Gastrocnemius medialis (tissue), 4 donors: ENCODE measurements around the gene CNKSR2.

Source experiments
- CTCF ChIP-seq, 5 experiments: fragments of 450-650 bp in 3 of 5; fragments of 200-600 bp in 2 of 5; sonication (generic) in 2 of 5; IDR thresholded peaks in 4 of 5; conservative IDR thresholded peaks in 1 of 5; 1 replicate in 4 of 5; 2 replicates in 1 of 5; pipeline ENCODE4 v1.5.1; 2016 to 2019; ENCODE audit warnings: antibody characterized with exemption in 5 of 5, mild to moderate bottlenecking in 3 of 5, moderate library complexity in 3 of 5
- POLR2A ChIP-seq, 2 donors: fragments of 450-650 bp; IDR thresholded peaks; one replicate each; pipeline ENCODE4 v1.6.1; 2017; ENCODE audit warnings: antibody characterized with exemption in 2 of 2, mild to moderate bottlenecking in 2 of 2, moderate library complexity in 2 of 2

- no peak for TF ChIP-seq CTCF (IDR thresholded peaks at IDR 0.05 in 4 of 5, conservative IDR thresholded peaks at IDR 0.05 in 1 of 5)
- TF ChIP-seq POLR2A (IDR thresholded peaks at IDR 0.05): no peak
Observed at GRCh38 chrX:21559417-21559816, 185.2 kb downstream of the CNKSR2 start.
